ENCODE results near the gene GALNS. TPM values are rescaled to one million over a fixed set of nuclear protein-coding genes. Genes with fewer than 3 reads are reported as not detected.

The GALNS gene
- total and polyA plus RNA-seq, 2 experiments from 2014 or later: 9.7 to 18.8 TPM

GRCh38 chr16:88778541-88779065 lies 78.1 kb downstream of the GALNS start:
- H3K27me3 ChIP-seq (ENCODE audit: insufficient read depth): no peaks in the 10 kb centered on the region
- Mint-ChIP-seq H3K4me3 (no peak overlapping the region), H3K36me3 (ENCODE audit: low read depth) (no peaks in the 10 kb centered on the region), H3K27me3 (ENCODE audit: insufficient read depth, low read depth, poor library complexity) (peaks cover 24% of the 10 kb centered on the region), H3K9me3 (no peaks in the 10 kb centered on the region; the same call in 2 of the 3 replicates), H3K4me1 (peaks cover 48% of the 10 kb centered on the region), H3K27ac (no peak overlapping the region)
- H3K4me3 ChIP-seq: no peak overlapping the region
- peaks cover 26% of the 10 kb centered on the region; the same call in 1 of the 2 replicates for H3K4me1 ChIP-seq (ENCODE audit: insufficient read depth)
- H2AFZ ChIP-seq: no peak overlapping the region
- H4K20me1 ChIP-seq (replicated peaks; ENCODE audit: insufficient read depth): 0 out of 2 replicates have a peak, but pooled peaks cover 7% of the 10 kb centered on the region
- DNase-seq (ENCODE audit: low spot score) (peak; percentile 19), ATAC-seq (no peak)
- H3K9me2 ChIP-seq (ENCODE audit: insufficient read depth): no peaks in the 10 kb centered on the region
- H3K27ac ChIP-seq (ENCODE audit: low read depth): 0 out of 2 replicates have a peak overlapping the region, but pooled peaks have one; percentile 26
- peaks cover 87% of the 10 kb centered on the region for H3K79me2 ChIP-seq (replicated peaks; ENCODE audit: insufficient read depth)
- TF ChIP-seq CTCF (conservative IDR thresholded peaks at IDR 0.05; ENCODE audit: low read depth in 2 of 2) (no peak), ZNF462 (CRISPR knock-in tag; IDR thresholded peaks at IDR 0.05) (no peak), ZNF331 (CRISPR knock-in tag; IDR thresholded peaks at IDR 0.05; ENCODE audit: low read depth) (no peak), EZH2phosphoT487 (IDR thresholded peaks at IDR 0.05; ENCODE audit: unreplicated experiment) (no peak), EZH2 (IDR thresholded peaks at IDR 0.05; ENCODE audit: low read depth, unreplicated experiment) (no peak), CREB1 (CRISPR knock-in tag; IDR thresholded peaks at IDR 0.05; ENCODE audit: low read depth) (no peak), NANOG (IDR thresholded peaks at IDR 0.05; ENCODE audit: borderline replicate concordance) (no peak), STAT1 (IDR thresholded peaks at IDR 0.05; ENCODE audit: unreplicated experiment) (no peak), JUNB (IDR thresholded peaks at IDR 0.05; ENCODE audit: unreplicated experiment) (no peak), ETS1 (IDR thresholded peaks at IDR 0.05) (no peak), POLR2AphosphoS5 (IDR thresholded peaks at IDR 0.05; ENCODE audit: low read depth) (no peak), REST (IDR thresholded peaks at IDR 0.05; ENCODE audit: unreplicated experiment) (no peak), ZNF114 (CRISPR knock-in tag; IDR thresholded peaks at IDR 0.05) (no peak)
- peaks cover 5% of the 10 kb centered on the region; the same call in 1 of the 2 replicates for H3F3A ChIP-seq (replicated peaks; ENCODE audit: low read depth)
- H3K36me3 ChIP-seq (ENCODE audit: insufficient read depth): no peaks in the 10 kb centered on the region
- H3K4me2 ChIP-seq: no peak overlapping the region

Data from GM23338 (cell line).